GM10248 (cell line): ENCODE measurements around the gene RSPH9.
"Not testable (repeated sequence)": the region's sequence is repeated elsewhere in the genome, so short reads cannot be mapped to it uniquely, and the experiment has no call there.

Source experiments
- CTCF ChIA-PET: fragments of 300-600 bp; sonication (Branson Sonifier 250); formaldehyde crosslinking; extraction: SDS; loops from one replicate; lab custom pipeline; 2021; ENCODE audit warnings: antibody characterized with exemption; lab: Yijun Ruan, JAX
- POLR2A ChIA-PET: fragments of 350-650 bp; sonication (Branson Sonifier 250); formaldehyde crosslinking; extraction: SDS; loops from one replicate; lab custom pipeline; 2020; ENCODE audit warnings: antibody characterized with exemption; lab: Yijun Ruan, JAX
- DNase-seq: peaks from one replicate; pipeline ENCODE4 v3.0.0; 2012; ENCODE audit errors: extremely low spot score
- TF ChIP-seq, protein P1 (sequence below): IDR thresholded peaks from 2 replicates; pipeline ENCODE4 v1.5.1; 2012; ENCODE audit warnings: mild to moderate bottlenecking, low read depth; ENCODE audit errors: extremely low read depth, missing control alignments, control extremely low read depth

Gene RSPH9

DNA sequence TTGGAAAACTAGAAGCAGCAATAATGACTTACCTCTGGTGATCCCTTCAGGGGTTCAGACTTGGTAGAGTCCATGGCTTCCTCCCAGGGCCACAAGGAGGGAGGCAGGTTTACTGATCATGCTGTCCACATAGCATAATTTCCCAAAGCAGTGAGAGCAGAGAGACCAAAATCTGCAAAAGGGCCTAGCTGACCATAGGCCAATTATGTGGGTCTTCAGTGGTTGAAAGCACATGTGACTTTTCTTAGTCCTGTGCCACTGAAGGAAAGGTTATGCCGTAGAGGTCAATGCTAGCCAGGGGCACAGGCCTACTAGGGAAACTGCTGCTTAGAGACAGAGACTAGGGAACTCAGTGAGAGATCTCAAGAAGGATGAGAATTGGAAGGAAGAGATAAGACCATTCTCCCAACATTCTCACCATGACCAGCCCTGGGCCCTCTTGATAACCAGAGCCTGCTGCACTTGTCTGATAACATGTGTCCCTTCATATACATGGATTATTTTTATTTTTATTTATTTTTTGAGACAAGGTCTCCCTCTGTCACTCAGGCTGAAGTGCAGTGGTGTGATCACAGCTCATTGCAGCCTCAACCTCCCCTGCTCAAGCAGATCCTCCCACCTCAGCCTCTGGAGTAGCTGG, 13.7 kb upstream of the RSPH9 start:
- CTCF ChIA-PET, result interaction anchor here (0.8 to 2.9 kb wide), 4 partner anchors 13 to 138 kb away, joined by 3 to 18 read pairs (median 6); partner anchors contain the start of gene VEGFA
- no peak for DNase-seq
- POLR2A ChIA-PET, result interaction anchor here (0.6 kb wide), 1 partner anchor 406 kb away, joined by 3 read pairs; no protein-coding TSS in a partner anchor
- TF ChIP-seq, protein P1, sequence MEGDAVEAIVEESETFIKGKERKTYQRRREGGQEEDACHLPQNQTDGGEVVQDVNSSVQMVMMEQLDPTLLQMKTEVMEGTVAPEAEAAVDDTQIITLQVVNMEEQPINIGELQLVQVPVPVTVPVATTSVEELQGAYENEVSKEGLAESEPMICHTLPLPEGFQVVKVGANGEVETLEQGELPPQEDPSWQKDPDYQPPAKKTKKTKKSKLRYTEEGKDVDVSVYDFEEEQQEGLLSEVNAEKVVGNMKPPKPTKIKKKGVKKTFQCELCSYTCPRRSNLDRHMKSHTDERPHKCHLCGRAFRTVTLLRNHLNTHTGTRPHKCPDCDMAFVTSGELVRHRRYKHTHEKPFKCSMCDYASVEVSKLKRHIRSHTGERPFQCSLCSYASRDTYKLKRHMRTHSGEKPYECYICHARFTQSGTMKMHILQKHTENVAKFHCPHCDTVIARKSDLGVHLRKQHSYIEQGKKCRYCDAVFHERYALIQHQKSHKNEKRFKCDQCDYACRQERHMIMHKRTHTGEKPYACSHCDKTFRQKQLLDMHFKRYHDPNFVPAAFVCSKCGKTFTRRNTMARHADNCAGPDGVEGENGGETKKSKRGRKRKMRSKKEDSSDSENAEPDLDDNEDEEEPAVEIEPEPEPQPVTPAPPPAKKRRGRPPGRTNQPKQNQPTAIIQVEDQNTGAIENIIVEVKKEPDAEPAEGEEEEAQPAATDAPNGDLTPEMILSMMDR, result no peak

DNA sequence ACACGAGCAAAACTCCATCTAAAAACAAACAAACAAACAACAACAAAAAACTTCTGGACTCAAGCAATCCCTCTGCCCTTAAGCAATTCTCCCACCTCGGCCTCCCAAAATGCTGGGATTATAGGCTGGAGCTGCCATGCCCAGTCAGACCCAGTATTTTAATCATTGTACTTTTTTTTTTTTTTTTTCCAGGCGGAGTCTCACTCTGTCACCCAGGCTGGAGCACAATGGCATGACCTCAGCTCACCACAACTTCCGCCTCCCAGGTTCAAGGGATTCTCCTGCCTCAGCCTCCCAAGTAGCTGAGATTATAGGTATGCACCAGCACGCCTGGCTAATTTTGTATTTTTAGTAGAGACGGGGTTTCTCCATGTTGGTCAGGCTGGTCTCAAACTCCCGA, 11.8 kb upstream of the RSPH9 start:
- POLR2A ChIA-PET, DNase-seq: not testable (repeated sequence)
- CTCF ChIA-PET, result interaction anchor here (1.4 kb wide), 1 partner anchor 34 kb away, joined by 3 read pairs; no protein-coding TSS in a partner anchor

DNA sequence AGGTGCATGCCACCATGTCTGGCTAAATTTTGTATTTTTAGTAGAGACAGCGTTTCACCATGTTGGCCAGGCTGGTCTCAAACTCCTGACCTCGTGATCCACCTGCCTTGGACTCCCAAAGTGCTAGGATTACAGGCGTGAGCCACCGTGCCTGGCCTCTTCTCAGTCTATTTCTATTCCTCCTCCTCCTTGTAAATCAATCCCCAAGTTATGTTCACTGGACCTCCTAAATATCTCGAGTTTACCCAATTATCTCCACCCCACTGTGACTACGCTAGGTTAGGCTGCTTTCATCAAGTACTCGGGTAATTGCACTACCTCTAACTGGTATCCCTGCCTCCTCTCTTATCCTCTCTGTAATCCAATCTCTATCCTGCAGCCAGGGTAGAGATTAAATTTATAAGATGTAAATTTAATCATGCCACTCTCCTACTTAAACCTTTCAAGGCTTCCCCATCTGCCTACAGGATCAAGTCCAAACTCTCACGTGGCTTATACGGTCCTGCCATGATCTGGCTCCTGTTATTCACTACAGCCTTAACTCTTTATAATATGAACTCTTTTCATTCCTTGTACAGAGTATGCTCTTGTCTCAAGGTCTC, 10.0 kb upstream of the RSPH9 start:
- ChIA-PET POLR2A (interaction anchor here (0.5 to 1.2 kb wide), 2 partner anchors 59 to 135 kb away, joined by 3 read pairs; partner anchors contain the start of genes POLH, VEGFA and XPO5), CTCF (interaction anchor here (1.8 to 6.0 kb wide), 2 partner anchors 33 to 444 kb away, joined by 6 to 32 read pairs; no protein-coding TSS in a partner anchor)
- DNase-seq, result no peak
- TF ChIP-seq, protein P1, result no peak

DNA sequence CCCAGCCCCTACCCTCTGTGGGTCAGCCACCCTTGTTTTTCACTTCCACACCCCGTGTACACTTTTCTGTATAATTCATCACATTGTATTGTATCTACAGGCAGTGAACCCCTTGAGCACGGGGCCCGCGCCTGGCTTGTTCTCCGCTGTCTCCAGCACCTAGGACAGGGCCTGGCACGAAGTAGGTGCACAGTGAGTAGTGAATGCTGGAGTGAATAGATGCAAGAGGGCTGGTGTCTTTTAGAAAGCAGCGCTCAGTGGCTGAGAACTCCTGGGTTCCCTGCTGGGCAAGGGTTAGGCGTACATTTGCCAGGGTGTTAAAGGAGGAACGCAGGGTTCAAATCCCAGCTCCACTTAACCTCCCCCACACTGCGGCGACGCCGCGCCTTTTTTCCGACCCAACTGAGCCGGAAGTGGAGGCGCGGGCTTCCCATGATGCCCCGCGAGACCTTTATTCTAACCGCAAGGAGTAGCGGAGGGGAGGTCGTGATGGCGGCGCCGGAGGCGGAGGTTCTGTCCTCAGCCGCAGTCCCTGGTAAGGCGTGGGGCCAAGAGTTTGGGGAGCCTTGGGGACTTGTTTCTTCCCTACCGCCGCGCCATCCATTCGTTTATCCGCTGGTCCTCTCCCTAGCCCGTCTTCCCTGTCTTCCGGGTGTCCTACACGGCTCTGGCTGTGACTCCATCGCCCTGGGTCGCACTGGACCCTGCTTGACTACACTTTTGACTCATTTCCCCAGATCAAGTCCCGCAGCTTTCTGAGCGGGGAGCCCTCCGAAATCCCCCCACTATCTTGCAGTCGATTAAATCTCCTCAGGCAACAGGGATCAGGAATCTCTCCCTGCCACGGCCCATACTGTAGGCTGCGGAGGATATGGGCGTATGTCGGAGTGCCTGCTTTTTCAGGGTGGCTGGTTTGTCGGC, 9.2 kb upstream of the RSPH9 start, which contains the start of gene MAD2L1BP:
TSS of gene MAD2L1BP (plus strand) at position 454 of the 921 bp plus-strand sequence. CDS start at position 490, 36 bp downstream.
- ChIA-PET CTCF (interaction anchor here (1.8 to 6.0 kb wide), 2 partner anchors 32 to 443 kb away, joined by 6 to 32 read pairs; no protein-coding TSS in a partner anchor), POLR2A (interaction anchor here (0.5 to 1.2 kb wide), 2 partner anchors 60 to 134 kb away, joined by 3 read pairs; partner anchors contain the start of genes POLH, VEGFA and XPO5)
- TF ChIP-seq, protein P1, result no peak
- peak; percentile 83 for DNase-seq

DNA sequence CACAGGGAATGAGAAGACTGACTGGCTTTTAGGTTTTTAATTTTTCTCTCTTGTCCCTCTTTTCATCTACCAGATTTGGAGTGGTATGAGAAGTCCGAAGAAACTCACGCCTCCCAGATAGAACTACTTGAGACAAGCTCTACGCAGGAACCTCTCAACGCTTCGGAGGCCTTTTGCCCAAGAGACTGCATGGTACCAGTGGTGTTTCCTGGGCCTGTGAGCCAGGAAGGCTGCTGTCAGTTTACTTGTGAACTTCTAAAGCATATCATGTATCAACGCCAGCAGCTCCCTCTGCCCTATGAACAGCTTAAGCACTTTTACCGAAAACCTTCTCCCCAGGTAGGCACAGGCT, 8.6 kb upstream of the RSPH9 start:
- ChIA-PET CTCF (interaction anchor here (1.0 to 6.0 kb wide), 5 partner anchors 9 to 442 kb away, joined by 3 to 32 read pairs (median 6); no protein-coding TSS in a partner anchor), POLR2A (interaction anchor here (1.2 kb wide), 1 partner anchor 61 kb away, joined by 3 read pairs; the partner anchor contains the start of genes POLH and XPO5)
- DNase-seq, result no peak

More for the DNA sequence above, 8.6 kb upstream of the RSPH9 start:
- TF ChIP-seq, protein P1, result no peak
